HEK293T (cell line): ENCODE measurements around the gene SDHAF4.

Source experiments
- BHLHE40 ChIP-seq: fragments of 450-650 bp; IDR thresholded peaks from 2 replicates; pipeline ENCODE4 v1.6.1; 2016; ENCODE audit warnings: mild to moderate bottlenecking, moderate library complexity, borderline replicate concordance
- ELF4 ChIP-seq: fragments of 450-650 bp; IDR thresholded peaks from 2 replicates; pipeline ENCODE4 v1.6.1; 2017; ENCODE audit warnings: antibody characterized with exemption
- FOXA1 ChIP-seq: fragments of 450-650 bp; IDR thresholded peaks from 2 replicates; pipeline ENCODE4 v1.6.1; 2016; ENCODE audit warnings: mild to moderate bottlenecking
- FOXM1 ChIP-seq: fragments of 450-650 bp; IDR thresholded peaks from 2 replicates; pipeline ENCODE4 v1.6.1; 2017; ENCODE audit warnings: mild to moderate bottlenecking, borderline replicate concordance
- TARDBP ChIP-seq: fragments of 450-650 bp; IDR thresholded peaks from 2 replicates; pipeline ENCODE4 v1.6.1; 2016

GRCh38 chr6:70625436-70625835 is 58.7 kb downstream of the SDHAF4 start:
- TF ChIP-seq FOXA1: no peak
- no peak for TF ChIP-seq BHLHE40
- TF ChIP-seq ELF4: no peak
- no peak for TF ChIP-seq FOXM1
- no peak for TF ChIP-seq TARDBP
